NCI-H2196 (cell line): ENCODE results near the gene ZSWIM7.

Experiments used
- DNase-seq: peaks from one replicate; lab custom pipeline; 2025; ENCODE audit not compliant: unreplicated experiment; lab: John Stamatoyannopoulos, UW

Gene ZSWIM7

GRCh38 chr17:15935891-15936290, 63.6 kb downstream of the ZSWIM7 start:
- DNase-seq, result no peak

- DNase-seq, result no peak
These were observed 64.6 kb downstream of the ZSWIM7 start for GRCh38 chr17:15934866-15935265.

GRCh38 chr17:15931394-15931793, 68.1 kb downstream of the ZSWIM7 start:
- DNase-seq, result no peak

GRCh38 chr17:15930426-15930825, 69.1 kb downstream of the ZSWIM7 start:
- no peak for DNase-seq

GRCh38 chr17:15929941-15930340, 69.6 kb downstream of the ZSWIM7 start:
- no peak for DNase-seq

- DNase-seq, result no peak
These were observed 71.2 kb downstream of the ZSWIM7 start for GRCh38 chr17:15928286-15928785.
